K562 (cell line): ENCODE measurements around the gene EIF4E. TPM values are rescaled to one million over a fixed set of nuclear protein-coding genes. Genes with fewer than 3 reads are reported as not detected.

ENCODE experiments used
- CREBBP ChIP-seq: IDR thresholded peaks from one replicate; pipeline ENCODE4 v1.6.1; 2012; ENCODE audit warnings: low read depth, mild to moderate bottlenecking, control low read depth, inconsistent platforms, low read length
- ETS2 ChIP-seq: IDR thresholded peaks from 2 replicates; pipeline ENCODE4 v1.6.1; 2016; ENCODE audit warnings: borderline replicate concordance, missing genetic modification characterization, mild to moderate bottlenecking, moderate library complexity, missing compliant biosample characterization; ENCODE audit not compliant: poor library complexity, severe bottlenecking
- IRF9 ChIP-seq: fragments of 450-650 bp; IDR thresholded peaks from 2 replicates; pipeline ENCODE4 v1.6.1; 2016; ENCODE audit warnings: missing biosample characterization, missing genetic modification characterization
- LCOR ChIP-seq: sonication (generic); formaldehyde crosslinking; IDR thresholded peaks from 2 replicates; pipeline ENCODE4 v1.8.0; 2022; ENCODE audit warnings: mild to moderate bottlenecking, missing genetic modification reagents
- NFE2L1 ChIP-seq: fragments of 450-650 bp; IDR thresholded peaks from 2 replicates; pipeline ENCODE4 v1.6.1; 2016; ENCODE audit warnings: missing genetic modification characterization, low read depth, mild to moderate bottlenecking, missing compliant biosample characterization, moderate library complexity, borderline replicate concordance
- NONO ChIP-seq, 2 experiments: fragments of 200-400 bp in 1 of 2; fragments of 450-650 bp in 1 of 2; formaldehyde crosslinking in 1 of 2; IDR thresholded peaks; 2 replicates each; pipeline ENCODE4 v1.6.1; 2017; ENCODE audit warnings: low read depth in 2 of 2, mild to moderate bottlenecking in 2 of 2, moderate library complexity in 2 of 2, low read length in 1 of 2
- PURB ChIP-seq: sonication (generic); formaldehyde crosslinking; IDR thresholded peaks from 2 replicates; pipeline ENCODE4 v1.9.0; 2021; ENCODE audit warnings: low read depth, mild to moderate bottlenecking, missing genetic modification reagents
- RBM39 ChIP-seq: fragments of 200-400 bp; formaldehyde crosslinking; optimal IDR thresholded peaks from 2 replicates; pipeline ENCODE3; 2018; ENCODE audit warnings: low read depth, low read length
- ZNF280A ChIP-seq: fragments of 450-650 bp; IDR thresholded peaks from 2 replicates; pipeline ENCODE4 v1.6.1; 2018; ENCODE audit warnings: mild to moderate bottlenecking, low read depth; ENCODE audit not compliant: partially characterized antibody
- ZNF395 ChIP-seq: fragments of 200-800 bp; sonication (Bioruptor generic); IDR thresholded peaks from 2 replicates; pipeline ENCODE4 v1.6.1; 2017; ENCODE audit warnings: missing genetic modification characterization, missing compliant biosample characterization
- ZZZ3 ChIP-seq: fragments of 450-650 bp; IDR thresholded peaks from 2 replicates; pipeline ENCODE4 v1.6.1; 2016; ENCODE audit warnings: antibody characterized with exemption, mild to moderate bottlenecking, moderate library complexity
- polyA plus RNA-seq, 8 experiments: library from polyadenylated mRNA; depleted of rRNA in 4 of 8; stranded (reverse) in 5 of 8; unstranded in 3 of 8; fragments of >200 nt; fragmentation: Nextera tagmentation in 2 of 8; fragmentation: Illumina TruSeq in 1 of 8; extraction: Ambion mirVana in 2 of 8; extraction: Trizol in 1 of 8; gene quantifications; 2 replicates each; pipeline versions ENCODE4 v1.2.1 to v1.2.3, GENCODE V29; 2011 to 2014; ENCODE audit warnings: inconsistent platforms in 1 of 8, missing spikeins in 1 of 8
- total RNA-seq, 7 experiments: library from RNA; depleted of rRNA in 6 of 7; stranded (reverse); fragments of >200 nt in 6 of 7; fragmentation: Illumina TruSeq in 2 of 7; extraction: Trizol in 2 of 7; gene quantifications; 2 replicates each; pipeline versions ENCODE4 v1.2.1 to v1.2.3, GENCODE V29; 2011 to 2021; ENCODE audit warnings: low replicate concordance in 1 of 7

Gene EIF4E
- total and polyA plus RNA-seq, 9 of the 15 experiments (the other 6 are each of a cell fraction or from before 2014, with no cell fraction given), result 164 to 489 (median 179) TPM

- no peak for TF ChIP-seq ZNF280A
- TF ChIP-seq IRF9 (tag), result no peak
- TF ChIP-seq NFE2L1 (tag), result no peak
- no peak for TF ChIP-seq ETS2
- TF ChIP-seq CREBBP, result no peak
- TF ChIP-seq NONO (IDR thresholded peaks at IDR 0.05; ENCODE audit: low read depth in 2 of 2, low read length in 1 of 2), result no peak
- TF ChIP-seq LCOR (CRISPR knock-in tag), result no peak
- TF ChIP-seq PURB (CRISPR knock-in tag), result no peak
- TF ChIP-seq ZZZ3, result no peak
- TF ChIP-seq RBM39, result no peak
- TF ChIP-seq ZNF395, result no peak
Observed at GRCh38 chr4:98951710-98952109, 22.8 kb upstream of the EIF4E start (continued).
